HG03520 (cell line): ENCODE measurements around the gene EIF4H.
"Not testable (repeated sequence)": the region's sequence is repeated elsewhere in the genome, so short reads cannot be mapped to it uniquely, and the experiment has no call there.

Experiments used
- ATAC-seq: cut with Tn5 transposase; IDR thresholded peaks from one replicate; pipeline ENCODE4 v1.9.1; 2021; ENCODE audit warnings: mild to moderate bottlenecking, moderate library complexity; ENCODE audit not compliant: unreplicated experiment

EIF4H gene

GRCh38 chr7:74174606-74175082 lies 488 bp downstream of the EIF4H start:
- peak; percentile 15 for ATAC-seq

GRCh38 chr7:74175340-74175739 lies 1.2 kb downstream of the EIF4H start:
- ATAC-seq, result no peak

- no peak for ATAC-seq
Measured at GRCh38 chr7:74176555-74176954, 2.4 kb downstream of the EIF4H start.

DNA sequence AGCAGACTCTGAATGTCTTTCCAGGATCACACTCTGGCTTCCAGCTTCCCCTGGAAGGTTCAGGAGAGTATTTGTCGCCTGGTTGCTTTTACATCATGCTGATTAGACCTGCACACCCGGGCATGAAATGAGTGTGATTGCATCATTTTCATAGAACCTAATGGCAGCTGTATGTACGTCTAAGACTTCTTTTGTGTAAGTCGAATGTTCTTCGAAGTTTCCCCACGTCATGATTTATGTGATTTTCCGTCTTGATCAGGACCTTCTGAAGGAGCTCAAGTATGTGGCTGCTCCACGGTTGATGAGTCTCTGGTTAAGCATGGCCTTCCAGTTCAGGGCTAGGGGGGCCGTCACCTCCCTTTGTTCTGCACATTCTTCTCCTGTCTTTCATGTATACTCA lies 4.5 kb downstream of the EIF4H start:
- no peak for ATAC-seq

GRCh38 chr7:74179935-74180604 lies 5.9 kb downstream of the EIF4H start:
- no peak for ATAC-seq

DNA sequence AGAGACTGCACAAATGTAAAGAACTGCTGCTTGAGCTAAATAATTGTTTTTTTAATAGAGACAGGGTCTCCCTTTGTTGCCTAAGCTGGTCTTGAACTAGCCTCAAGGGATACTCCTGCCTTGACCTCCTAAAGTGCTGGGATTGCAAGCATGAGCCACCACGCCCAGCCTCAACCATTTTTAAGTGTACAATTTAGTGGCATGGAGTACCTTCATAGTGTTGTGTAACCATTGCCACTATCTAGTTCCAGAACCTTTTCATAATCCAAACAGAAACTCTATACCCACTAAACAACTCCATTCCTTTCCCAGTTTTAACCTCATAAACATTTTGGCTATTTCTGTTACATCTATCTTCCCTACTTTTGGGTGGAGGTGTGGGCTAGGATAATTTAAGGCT lies 6.7 kb downstream of the EIF4H start:
- ATAC-seq, result no peak

- no peak for ATAC-seq
Measured at GRCh38 chr7:74181821-74182220, 7.7 kb downstream of the EIF4H start.

GRCh38 chr7:74182453-74183090 lies 8.4 kb downstream of the EIF4H start:
- ATAC-seq, result no peak

- ATAC-seq, result no peak
Measured at GRCh38 chr7:74183142-74183541, 9.0 kb downstream of the EIF4H start.

- ATAC-seq, result no peak
Measured at GRCh38 chr7:74183653-74184450, 9.7 kb downstream of the EIF4H start.

DNA sequence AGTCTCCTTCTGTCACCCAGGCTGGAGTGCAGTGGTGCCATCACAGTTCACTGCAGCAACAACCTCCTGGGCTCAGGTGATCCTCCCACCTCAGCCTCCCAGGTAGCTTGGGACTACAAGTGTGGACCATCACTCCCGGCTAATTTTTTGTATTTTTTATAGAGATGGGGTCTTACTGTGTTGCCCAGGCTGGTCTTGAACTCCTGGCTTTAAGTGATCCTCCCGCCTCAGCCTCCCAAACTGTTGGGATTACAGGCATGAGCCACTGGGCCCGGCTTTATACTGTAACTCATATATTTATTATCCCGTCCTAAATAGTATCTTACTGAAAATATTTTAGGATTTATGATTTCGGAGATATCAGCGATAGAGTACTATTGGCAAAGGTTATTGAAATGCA lies 10.9 kb downstream of the EIF4H start:
- no peak for ATAC-seq

- no peak for ATAC-seq
Measured at GRCh38 chr7:74185636-74186035, 11.5 kb downstream of the EIF4H start.

DNA sequence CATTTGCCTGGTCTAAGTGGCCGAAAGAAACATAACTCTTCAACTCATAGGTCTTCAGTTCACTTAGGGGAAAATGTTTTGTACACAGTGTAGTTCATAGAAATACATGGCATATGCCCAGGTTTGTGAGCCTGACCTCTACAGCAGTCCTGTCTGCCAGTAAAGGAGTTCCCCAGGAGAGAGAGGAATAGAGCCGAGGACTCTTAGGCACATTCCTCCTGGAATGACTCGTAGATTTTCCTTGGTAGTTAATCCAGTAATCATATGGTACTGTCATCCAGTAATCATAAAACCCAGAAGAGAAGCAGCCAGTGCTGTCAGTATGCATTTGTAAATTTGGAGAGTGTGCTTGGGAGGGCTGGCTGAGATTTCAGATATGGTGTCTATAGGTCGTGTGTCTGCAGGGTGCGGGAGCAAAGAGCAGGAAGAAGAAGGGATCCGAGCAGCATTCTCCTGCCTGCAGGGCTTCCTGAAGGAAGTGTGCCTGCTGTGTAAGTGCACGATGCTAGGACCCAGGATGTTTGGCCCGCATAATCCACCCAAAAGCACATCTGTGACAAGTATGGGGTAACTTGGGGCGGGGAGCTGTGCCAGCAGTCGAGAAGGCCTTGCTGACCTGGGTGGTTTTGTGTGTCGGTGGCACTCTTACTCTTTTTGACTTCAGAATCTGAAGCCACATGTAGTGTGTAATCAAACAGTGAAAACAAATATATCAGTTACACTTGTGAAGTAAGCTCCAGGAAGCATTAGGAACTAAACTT lies 13.9 kb downstream of the EIF4H start:
- ATAC-seq, result no peak

- no peak for ATAC-seq
Measured at GRCh38 chr7:74190259-74190658, 16.1 kb downstream of the EIF4H start.

DNA sequence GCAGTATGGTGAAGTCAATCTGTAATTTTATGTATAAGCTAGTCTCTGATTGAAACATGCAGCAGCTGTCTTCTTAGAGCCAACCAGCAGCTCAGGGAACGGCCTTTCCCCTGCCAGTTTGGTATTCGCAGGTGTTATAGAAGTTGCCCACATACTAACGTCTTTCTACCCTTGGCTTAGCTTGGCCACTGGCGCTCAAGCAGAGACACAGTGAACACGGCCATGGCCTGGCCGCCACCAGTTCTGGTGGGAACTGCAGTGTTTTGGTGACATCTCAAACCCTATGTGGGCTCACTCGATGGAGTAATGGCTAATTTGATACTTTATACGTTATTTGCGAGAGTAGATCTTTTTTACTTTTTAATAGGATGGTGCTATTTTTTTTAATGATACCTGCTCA lies 17.1 kb downstream of the EIF4H start:
- ATAC-seq, result no peak

- ATAC-seq, result no peak
Measured at GRCh38 chr7:74193054-74193453, 18.9 kb downstream of the EIF4H start.

DNA sequence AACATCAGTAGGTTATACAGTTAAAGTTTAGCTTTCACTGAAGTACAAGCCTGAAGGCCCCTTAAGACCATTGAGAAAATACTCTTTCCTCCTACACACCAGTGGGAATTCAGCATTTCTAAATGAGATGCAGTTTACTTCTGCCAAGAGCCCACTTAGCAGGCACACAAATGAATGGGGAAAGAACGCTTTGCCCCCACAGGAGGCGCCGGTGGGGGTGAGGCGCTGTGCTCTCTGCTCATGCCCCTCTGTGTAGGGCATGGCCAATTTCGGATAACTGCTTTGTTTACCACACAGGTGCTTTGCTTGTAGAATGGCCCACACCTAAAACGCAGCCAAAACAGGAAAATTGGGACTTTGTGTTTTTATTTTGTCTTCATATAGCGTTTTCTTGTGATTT lies 19.8 kb downstream of the EIF4H start:
- no peak for ATAC-seq

DNA sequence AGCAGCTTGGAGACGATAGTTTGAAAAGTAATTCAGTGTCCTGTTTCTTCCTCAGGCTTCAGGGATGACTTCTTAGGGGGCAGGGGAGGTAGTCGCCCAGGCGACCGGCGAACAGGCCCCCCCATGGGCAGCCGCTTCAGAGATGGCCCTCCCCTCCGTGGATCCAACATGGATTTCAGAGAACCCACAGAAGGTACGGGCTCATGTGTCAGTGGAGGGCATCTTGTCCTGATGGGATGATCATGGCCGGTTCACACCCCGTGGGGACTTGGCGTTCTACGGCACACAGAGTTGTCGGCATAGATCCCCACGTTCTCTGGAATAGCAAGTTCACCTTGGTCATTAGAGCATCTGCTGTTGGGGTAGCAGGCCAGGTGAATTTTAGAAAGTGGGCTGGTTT lies 20.5 kb downstream of the EIF4H start:
- no peak for ATAC-seq

DNA sequence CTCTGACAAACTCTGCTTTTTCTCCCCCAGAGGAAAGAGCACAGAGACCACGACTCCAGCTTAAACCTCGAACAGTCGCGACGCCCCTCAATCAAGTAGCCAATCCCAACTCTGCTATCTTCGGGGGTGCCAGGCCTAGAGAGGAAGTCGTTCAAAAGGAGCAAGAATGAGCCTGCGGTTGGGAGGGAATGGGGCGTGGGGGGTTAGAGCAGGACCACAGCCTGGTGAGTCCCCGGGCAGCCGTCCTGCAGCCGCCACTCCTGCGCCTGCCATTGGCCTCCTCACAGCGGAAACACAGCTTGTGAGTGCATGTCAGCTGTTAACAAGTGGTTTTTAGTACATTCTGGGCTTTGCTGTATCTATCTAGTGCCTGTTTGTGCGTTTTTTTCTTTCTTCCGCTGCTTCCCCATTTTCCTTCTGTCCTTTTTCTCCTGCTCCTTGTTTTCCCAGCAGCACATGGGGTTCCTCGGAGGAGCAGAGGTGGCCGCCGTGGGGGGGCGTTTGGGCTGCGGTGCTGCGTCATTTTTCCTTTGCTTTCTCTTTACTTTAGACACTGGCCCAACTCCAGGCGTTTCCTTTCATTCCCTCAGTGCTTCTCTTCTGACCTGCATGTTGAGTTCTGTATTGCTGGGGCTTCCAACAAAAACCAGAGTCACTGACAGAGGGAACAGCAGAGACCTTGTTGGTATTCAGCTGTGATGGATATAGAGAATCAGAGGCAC lies 21.1 kb downstream of the EIF4H start:
- not testable (repeated sequence) for ATAC-seq

GRCh38 chr7:74195968-74196654 lies 22.0 kb downstream of the EIF4H start:
- ATAC-seq, result not testable (repeated sequence)
